ENCODE results near the gene APH1B. TPM values are rescaled to one million over a fixed set of nuclear protein-coding genes. Genes with fewer than 3 reads are reported as not detected.

Gene APH1B
- total and polyA plus RNA-seq, 2 of the 4 experiments (the other 2 are of a cell fraction): 7.0 to 7.7 TPM

DNA sequence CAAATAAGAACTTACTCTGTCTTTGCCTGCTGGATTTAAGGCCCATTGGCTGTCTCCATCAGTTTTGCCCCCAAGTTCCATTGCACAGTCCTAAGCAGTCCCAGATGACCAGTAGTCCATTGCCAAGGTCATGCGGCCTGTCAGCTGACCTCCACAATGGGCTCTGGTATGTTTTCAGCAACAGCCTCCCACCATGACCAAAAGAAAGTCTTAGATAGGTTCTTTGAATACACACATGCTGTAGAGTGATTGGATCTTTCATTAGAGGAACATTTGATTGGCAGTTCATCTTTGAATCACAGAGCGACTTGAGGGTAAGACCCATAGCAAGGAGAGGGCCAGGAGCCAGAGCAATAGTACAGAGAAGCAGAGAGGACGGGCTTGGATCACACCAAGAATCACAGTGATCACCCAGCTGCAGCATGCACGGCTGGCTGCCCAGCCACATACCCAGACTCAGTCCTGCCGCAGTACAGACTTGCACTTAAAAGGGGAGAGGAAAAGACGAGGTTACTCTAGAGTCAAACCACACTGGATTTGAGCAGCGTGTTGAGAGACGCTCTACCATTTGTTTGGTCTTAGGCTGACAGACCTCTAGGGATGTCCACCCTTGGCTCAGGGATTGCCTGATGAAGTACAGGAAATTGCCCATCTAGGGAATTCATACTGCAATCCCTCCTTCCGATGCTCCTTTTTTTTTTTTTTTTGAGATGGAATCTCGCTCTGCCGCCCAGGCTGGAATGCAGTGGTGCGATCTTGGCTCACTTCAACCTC lies 50.4 kb downstream of the APH1B start:
- no peak overlapping the region for H4K8ac ChIP-seq (ENCODE audit: low read depth in 2 of 2, low read length in 2 of 2)
- ChIA-PET CTCF (no interaction called here), POLR2A (ENCODE audit: unreplicated experiment) (interaction anchor here (0.7 kb wide), 1 partner anchor 735 kb away, joined by 6 read pairs; no protein-coding TSS in a partner anchor)
- in situ Hi-C loops (cut with MboI; ENCODE audit: low sequenced_read_pairs): no loop called here
- 85% methylated on average over 5 of the region's 12 CpGs; no CpG with 5 or more reads in 1 of the 2 experiments for WGBS, 2 experiments (ENCODE audit: extremely low coverage in 2 of 2, insufficient read length in 1 of 2)
- H3K18ac ChIP-seq (ENCODE audit: low read depth, low read length): no peak overlapping the region
- H2AK5ac ChIP-seq (ENCODE audit: low read depth, low read length): no peak overlapping the region
- no peak overlapping the region for H2BK15ac ChIP-seq (ENCODE audit: low read depth, low read length)
- H2AFZ ChIP-seq (replicated peaks; ENCODE audit: low read length, poor library complexity): no peak overlapping the region
- no peak overlapping the region for H3K4me2 ChIP-seq (ENCODE audit: low read depth, low read length)
- H3K9me3 ChIP-seq (ENCODE audit: control insufficient read depth, insufficient read depth, low read length): no peaks in the 10 kb centered on the region
- peaks cover 7% of the 10 kb centered on the region; the same call in 1 of the 2 replicates for H3K9me1 ChIP-seq (ENCODE audit: insufficient read depth, low read length)
- no peaks in the 10 kb centered on the region for H3K36me3 ChIP-seq (ENCODE audit: control insufficient read depth, insufficient read depth, low read length)
- intact Hi-C loops (cut with micrococcal nuclease): no loop called here
- no peak overlapping the region for H3K14ac ChIP-seq (replicated peaks; ENCODE audit: low read depth, low read length)
- no peak overlapping the region for H2AK9ac ChIP-seq (replicated peaks; ENCODE audit: low read depth, low read length, poor library complexity)
- ATAC-seq (ENCODE audit: low read depth): no peak
- H4K91ac ChIP-seq (ENCODE audit: insufficient read depth, low read depth, low read length): no peak overlapping the region
- H4K20me1 ChIP-seq (ENCODE audit: insufficient read depth, low read length): no peaks in the 10 kb centered on the region
- H2BK5ac ChIP-seq (ENCODE audit: low read depth, low read length, poor library complexity, severe bottlenecking): no peak overlapping the region
- dilution Hi-C loops (cut with HindIII; ENCODE audit: low sequenced_read_pairs, unreplicated experiment): no loop called here
- no peak overlapping the region for H2BK20ac ChIP-seq (ENCODE audit: low read depth, low read length)
- H3K23ac ChIP-seq (ENCODE audit: low read depth, low read length): no peak overlapping the region
- H4K5ac ChIP-seq (ENCODE audit: low read depth, low read length): no peak overlapping the region
- H3K27me3 ChIP-seq (ENCODE audit: control insufficient read depth, insufficient read depth, low read length): no peaks in the 10 kb centered on the region
- H3K4me1 ChIP-seq (ENCODE audit: control insufficient read depth, insufficient read depth, low read length): peaks cover 14% of the 10 kb centered on the region
- no peak overlapping the region for H3K9ac ChIP-seq (ENCODE audit: low read depth, low read length)
- no peak for DNase-seq
- BruUV-seq (replicated peaks): no TSS peak
- H3K4me3 ChIP-seq (ENCODE audit: insufficient read depth, low read depth, low read length): no peak overlapping the region
- H3K4ac ChIP-seq (ENCODE audit: low read depth, low read length): no peak overlapping the region
- H3K27ac ChIP-seq (ENCODE audit: insufficient read depth, low read length): no peak overlapping the region
- TF ChIP-seq CHD1 (IDR thresholded peaks at IDR 0.05; ENCODE audit: low read depth, low read length) (no peak), FOS (IDR thresholded peaks at IDR 0.05; ENCODE audit: low read depth, low read length) (no peak), NFE2L2 (IDR thresholded peaks at IDR 0.05; ENCODE audit: low read depth, low read length) (no peak), RAD21 (IDR thresholded peaks at IDR 0.05; ENCODE audit: low read length) (no peak)
- TF ChIP-seq, protein P1, sequence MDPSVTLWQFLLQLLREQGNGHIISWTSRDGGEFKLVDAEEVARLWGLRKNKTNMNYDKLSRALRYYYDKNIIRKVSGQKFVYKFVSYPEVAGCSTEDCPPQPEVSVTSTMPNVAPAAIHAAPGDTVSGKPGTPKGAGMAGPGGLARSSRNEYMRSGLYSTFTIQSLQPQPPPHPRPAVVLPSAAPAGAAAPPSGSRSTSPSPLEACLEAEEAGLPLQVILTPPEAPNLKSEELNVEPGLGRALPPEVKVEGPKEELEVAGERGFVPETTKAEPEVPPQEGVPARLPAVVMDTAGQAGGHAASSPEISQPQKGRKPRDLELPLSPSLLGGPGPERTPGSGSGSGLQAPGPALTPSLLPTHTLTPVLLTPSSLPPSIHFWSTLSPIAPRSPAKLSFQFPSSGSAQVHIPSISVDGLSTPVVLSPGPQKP (IDR thresholded peaks at IDR 0.05; ENCODE audit: borderline replicate concordance, low read depth, low read length): no peak
- no peaks in the 10 kb centered on the region for H3K79me1 ChIP-seq (ENCODE audit: low read depth in 1 of 2, low read length in 2 of 2)
- H2BK120ac ChIP-seq (ENCODE audit: low read depth, low read length): no peak overlapping the region
- no peak overlapping the region for H3K56ac ChIP-seq (ENCODE audit: extremely low read depth, insufficient read depth, low read length)

Data from IMR-90 (cell line).